Activated T-helper 2 cell treated with anti-CD3 and anti-CD28 coated beads, Interferon-gamma antibody, Interleukin-2, Interleukin-4, amounts not matched to agents 10 μg/mL and 5 μg/mL and 100 μg/mL, durations not matched to agents 14 hours and 24 hours and 36 hours (primary cell): Measurements from ENCODE around the gene CYP2A7. TPM values are rescaled to one million over a fixed set of nuclear protein-coding genes. Genes with fewer than 3 reads are reported as not detected.
"Not testable (repeated sequence)": the region's sequence is repeated elsewhere in the genome, so short reads cannot be mapped to it uniquely, and the experiment has no call there.

Experiments
- DNase-seq: peaks from one replicate; pipeline ENCODE4 v3.0.0; 2021; ENCODE audit warnings: low spot score
- H3K27ac Mint-ChIP-seq: one replicate; pipeline ENCODE4 v1.8.0; 2021; ENCODE audit warnings: mixed read lengths
- H3K27me3 Mint-ChIP-seq: one replicate; pipeline ENCODE4 v1.8.0; 2021; ENCODE audit warnings: low read depth, mixed read lengths
- H3K36me3 Mint-ChIP-seq: one replicate; pipeline ENCODE4 v1.8.0; 2021; ENCODE audit warnings: low read depth, mixed read lengths
- H3K4me1 Mint-ChIP-seq: one replicate; pipeline ENCODE4 v1.8.0; 2021; ENCODE audit warnings: low read depth, mixed read lengths
- H3K4me3 Mint-ChIP-seq: one replicate; pipeline ENCODE4 v1.8.0; 2021; ENCODE audit warnings: low read depth, mild to moderate bottlenecking, moderate library complexity, mixed read lengths
- H3K9me3 Mint-ChIP-seq: one replicate; pipeline ENCODE4 v1.8.0; 2021; ENCODE audit warnings: mixed read lengths
- intact Hi-C: fragments of 100-400 bp; cut with micrococcal nuclease; formaldehyde crosslinking; loops from one replicate; pipeline ENCODE4 v1.15.1; 2023
- total RNA-seq: library from RNA; stranded (reverse); gene quantifications from 2 replicates; pipeline ENCODE4 v1.2.3, GENCODE V29; 2022

The CYP2A7 gene
- total RNA-seq, 1 donor from 2014 or later, result not detected

GRCh38 chr19:40888191-40888590 is 6.2 kb upstream of the CYP2A7 start:
- no peaks in the 10 kb centered on the region for H3K4me1 Mint-ChIP-seq
- H3K27ac Mint-ChIP-seq, result no peak overlapping the region
- no peaks in the 10 kb centered on the region for H3K36me3 Mint-ChIP-seq
- intact Hi-C loops, result no loop called here
- H3K27me3 Mint-ChIP-seq, result peaks cover 19% of the 10 kb centered on the region
- no peak for DNase-seq
- H3K9me3 Mint-ChIP-seq, result no peaks in the 10 kb centered on the region
- H3K4me3 Mint-ChIP-seq, result no peak overlapping the region

GRCh38 chr19:40884187-40884931 is 2.3 kb upstream of the CYP2A7 start:
- H3K27ac Mint-ChIP-seq, H3K36me3 Mint-ChIP-seq, H3K9me3 Mint-ChIP-seq, H3K4me3 Mint-ChIP-seq, H3K4me1 Mint-ChIP-seq, intact Hi-C loops, DNase-seq: not testable (repeated sequence)
- H3K27me3 Mint-ChIP-seq, result peaks cover 42% of the 10 kb centered on the region

- peaks cover 51% of the 10 kb centered on the region for H3K27me3 Mint-ChIP-seq
- DNase-seq, H3K36me3 Mint-ChIP-seq, H3K9me3 Mint-ChIP-seq, H3K27ac Mint-ChIP-seq, H3K4me3 Mint-ChIP-seq, intact Hi-C loops, H3K4me1 Mint-ChIP-seq: not testable (repeated sequence)
Measured at GRCh38 chr19:40879349-40879748, 2.7 kb downstream of the CYP2A7 start.

GRCh38 chr19:40875526-40875951 is 6.5 kb downstream of the CYP2A7 start:
- H3K4me1 Mint-ChIP-seq, H3K36me3 Mint-ChIP-seq, intact Hi-C loops, H3K9me3 Mint-ChIP-seq: not testable (repeated sequence)
- peak; percentile 77 for DNase-seq
- peaks cover 45% of the 10 kb centered on the region for H3K27me3 Mint-ChIP-seq
- peak overlapping the region; percentile 16 for H3K27ac Mint-ChIP-seq
- peak overlapping the region; percentile 45 for H3K4me3 Mint-ChIP-seq

- H3K4me3 Mint-ChIP-seq, H3K4me1 Mint-ChIP-seq, H3K27ac Mint-ChIP-seq, DNase-seq, H3K36me3 Mint-ChIP-seq, intact Hi-C loops, H3K9me3 Mint-ChIP-seq: not testable (repeated sequence)
- H3K27me3 Mint-ChIP-seq, result peaks cover 48% of the 10 kb centered on the region
Measured at GRCh38 chr19:40874874-40875273, 7.2 kb downstream of the CYP2A7 start.

- intact Hi-C loops, H3K9me3 Mint-ChIP-seq, DNase-seq, H3K4me1 Mint-ChIP-seq, H3K36me3 Mint-ChIP-seq, H3K27ac Mint-ChIP-seq, H3K4me3 Mint-ChIP-seq: not testable (repeated sequence)
- H3K27me3 Mint-ChIP-seq, result peaks cover 38% of the 10 kb centered on the region
Measured at GRCh38 chr19:40873873-40874272, 8.2 kb downstream of the CYP2A7 start.

GRCh38 chr19:40872209-40872608 is 9.8 kb downstream of the CYP2A7 start:
- H3K36me3 Mint-ChIP-seq, result no peaks in the 10 kb centered on the region
- H3K9me3 Mint-ChIP-seq, result no peaks in the 10 kb centered on the region
- peaks cover 9% of the 10 kb centered on the region for H3K4me1 Mint-ChIP-seq
- no peak for DNase-seq
- no peak overlapping the region for H3K27ac Mint-ChIP-seq
- peaks cover 32% of the 10 kb centered on the region for H3K27me3 Mint-ChIP-seq
- no peak overlapping the region for H3K4me3 Mint-ChIP-seq
- intact Hi-C loops, result no loop called here

GRCh38 chr19:40867701-40868100 is 14.3 kb downstream of the CYP2A7 start:
- H3K4me1 Mint-ChIP-seq, result no peaks in the 10 kb centered on the region
- intact Hi-C loops, result no loop called here

GRCh38 chr19:40864739-40865496 is 17.1 kb downstream of the CYP2A7 start:
- H3K4me3 Mint-ChIP-seq, DNase-seq, H3K4me1 Mint-ChIP-seq, intact Hi-C loops, H3K36me3 Mint-ChIP-seq, H3K9me3 Mint-ChIP-seq, H3K27ac Mint-ChIP-seq: not testable (repeated sequence)
- H3K27me3 Mint-ChIP-seq, result peaks cover 14% of the 10 kb centered on the region

More at GRCh38 chr19:40867701-40868100, 14.3 kb downstream of the CYP2A7 start:
- Mint-ChIP-seq H3K27ac (no peak overlapping the region), H3K27me3 (peaks cover 26% of the 10 kb centered on the region), H3K4me3 (no peak overlapping the region), H3K9me3 (no peaks in the 10 kb centered on the region), H3K36me3 (no peaks in the 10 kb centered on the region)
- no peak for DNase-seq

- Mint-ChIP-seq H3K27me3 (peaks cover 10% of the 10 kb centered on the region), H3K4me3 (no peak overlapping the region), H3K9me3 (no peaks in the 10 kb centered on the region), H3K27ac (no peak overlapping the region), H3K4me1 (no peaks in the 10 kb centered on the region), H3K36me3 (no peaks in the 10 kb centered on the region)
- no peak for DNase-seq
- intact Hi-C loops, result no loop called here
Measured at GRCh38 chr19:40862785-40863184, 19.2 kb downstream of the CYP2A7 start.

GRCh38 chr19:40862333-40862732 is 19.7 kb downstream of the CYP2A7 start:
- no peak for DNase-seq
- H3K9me3 Mint-ChIP-seq, result no peaks in the 10 kb centered on the region
- H3K27ac Mint-ChIP-seq, result no peak overlapping the region
- peaks cover 8% of the 10 kb centered on the region for H3K27me3 Mint-ChIP-seq
- no peak overlapping the region for H3K4me3 Mint-ChIP-seq
- H3K4me1 Mint-ChIP-seq, result no peaks in the 10 kb centered on the region
- intact Hi-C loops, result no loop called here
- H3K36me3 Mint-ChIP-seq, result no peaks in the 10 kb centered on the region

- Mint-ChIP-seq H3K4me1 (no peaks in the 10 kb centered on the region), H3K36me3 (no peaks in the 10 kb centered on the region), H3K9me3 (no peaks in the 10 kb centered on the region), H3K27ac (no peak overlapping the region), H3K4me3 (no peak overlapping the region), H3K27me3 (peaks cover 4% of the 10 kb centered on the region)
- no peak for DNase-seq
- intact Hi-C loops, result no loop called here
Measured at GRCh38 chr19:40858109-40858508, 23.9 kb downstream of the CYP2A7 start.

GRCh38 chr19:40852467-40853152 is 29.4 kb downstream of the CYP2A7 start:
- H3K27ac Mint-ChIP-seq, H3K4me1 Mint-ChIP-seq, H3K36me3 Mint-ChIP-seq, DNase-seq, H3K4me3 Mint-ChIP-seq, H3K9me3 Mint-ChIP-seq, intact Hi-C loops: not testable (repeated sequence)
- peaks cover 30% of the 10 kb centered on the region for H3K27me3 Mint-ChIP-seq
